Endodermal cell (in vitro differentiated cells): ENCODE data around the gene MUSK. TPM values are rescaled to one million over a fixed set of nuclear protein-coding genes. Genes with fewer than 3 reads are reported as not detected.

Source experiments
- DNase-seq: peaks from one replicate; pipeline ENCODE4 v3.0.0-alpha.2; 2017
- H3K27ac ChIP-seq: 2 replicates; pipeline ENCODE4 v1.5.1; 2013; ENCODE audit warnings: mild to moderate bottlenecking, low read depth, low read length, moderate library complexity
- H3K27me3 ChIP-seq: 2 replicates; pipeline ENCODE4 v1.6.1; 2013; ENCODE audit warnings: mild to moderate bottlenecking, low read length, moderate library complexity; ENCODE audit not compliant: insufficient read depth, control insufficient read depth, poor library complexity, severe bottlenecking
- H3K36me3 ChIP-seq: 2 replicates; pipeline ENCODE4 v1.7.0; 2013; ENCODE audit warnings: mild to moderate bottlenecking, low read length, moderate library complexity; ENCODE audit not compliant: control insufficient read depth, insufficient read depth
- H3K4me1 ChIP-seq: one replicate; pipeline ENCODE4 v1.7.0; 2013; ENCODE audit warnings: low read length; ENCODE audit not compliant: control insufficient read depth, insufficient read depth
- H3K4me3 ChIP-seq: 2 replicates; pipeline ENCODE4 v1.5.1; 2013; ENCODE audit warnings: mild to moderate bottlenecking, low read length, moderate library complexity
- H3K9ac ChIP-seq: 2 replicates; pipeline ENCODE4 v1.6.1; 2013; ENCODE audit warnings: mild to moderate bottlenecking, low read length, moderate library complexity; ENCODE audit not compliant: poor library complexity, severe bottlenecking; ENCODE audit errors: extremely low read depth
- H3K9me3 ChIP-seq: 2 replicates; pipeline ENCODE4 v1.6.1; 2013; ENCODE audit warnings: mild to moderate bottlenecking, low read length, moderate library complexity; ENCODE audit not compliant: control insufficient read depth
- H3K27ac Mint-ChIP-seq: 2 replicates; pipeline ENCODE4 v1.8.0; 2020; ENCODE audit warnings: mixed read lengths
- H3K27me3 Mint-ChIP-seq: 2 replicates; pipeline ENCODE4 v1.8.0; 2021; ENCODE audit warnings: mild to moderate bottlenecking, mixed read lengths; ENCODE audit not compliant: insufficient read depth
- H3K36me3 Mint-ChIP-seq: 2 replicates; pipeline ENCODE4 v1.8.0; 2020; ENCODE audit warnings: low read depth, mixed read lengths
- H3K4me1 Mint-ChIP-seq: 2 replicates; pipeline ENCODE4 v1.8.0; 2020; ENCODE audit warnings: mixed read lengths
- H3K4me3 Mint-ChIP-seq: 2 replicates; pipeline ENCODE4 v1.8.0; 2020; ENCODE audit warnings: mild to moderate bottlenecking, moderate library complexity, mixed read lengths
- H3K9me3 Mint-ChIP-seq: 2 replicates; pipeline ENCODE4 v1.8.0; 2020; ENCODE audit warnings: mild to moderate bottlenecking, mixed read lengths
- WGBS, 2 experiments: methylation state at CpG; one replicate each; pipeline versions ENCODE4 v1.1.5 to v1.1.7; 2013; ENCODE audit warnings: missing lambda C conversion rate in 2 of 2, mixed read lengths in 1 of 2; ENCODE audit not compliant: insufficient coverage in 1 of 2, insufficient read length in 1 of 2; 5-methylcytosine and 5-hydroxymethylcytosine counted together
- total RNA-seq, 2 donors: library from RNA; stranded (reverse); fragmentation: NEBNext Ultra II Directional in 1 of 2; extraction: Animal tissue kit (Norgen Biotek cat#: 25700) in 1 of 2; gene quantifications; 2 replicates in 1 of 2; 3 replicates in 1 of 2; pipeline ENCODE4 v1.2.1, GENCODE V29; 2021
- TF ChIP-seq, protein P1 (sequence below): fragments of 200-600 bp; sonication (generic); conservative IDR thresholded peaks from 2 replicates; pipeline ENCODE4 v1.5.0; 2021; ENCODE audit warnings: antibody characterized with exemption, mild to moderate bottlenecking

MUSK gene
- total RNA-seq, 2 donors from 2014 or later = not detected

DNA sequence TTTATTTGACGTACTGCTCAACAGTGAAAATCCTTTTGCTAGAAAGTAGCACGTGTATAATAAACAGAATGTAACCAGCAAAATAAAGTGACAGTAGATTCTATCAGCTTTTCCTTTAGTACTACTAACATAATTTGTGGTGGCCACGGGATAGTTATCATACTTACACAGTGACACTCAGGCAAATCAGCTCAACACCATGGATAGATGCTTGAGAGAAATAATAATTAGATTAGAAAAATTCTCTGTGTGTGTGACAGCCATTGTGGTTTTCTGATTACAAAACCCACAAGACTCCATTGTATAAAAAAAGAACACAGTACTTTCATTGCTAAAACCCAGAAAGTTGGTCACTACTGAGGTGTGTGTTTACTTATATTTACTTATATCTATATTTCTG, 101.1 kb downstream of the MUSK start:
- H3K9me3 Mint-ChIP-seq = no peaks in the 10 kb centered on the region
- Histone ChIP-seq H3K9ac (no peak overlapping the region), H3K4me3 (no peak overlapping the region), H3K36me3 (no peaks in the 10 kb centered on the region), H3K4me1 (no peaks in the 10 kb centered on the region), H3K9me3 (no peaks in the 10 kb centered on the region), H3K27ac (no peak overlapping the region), H3K27me3 (no peaks in the 10 kb centered on the region)
- no peak overlapping the region for H3K4me3 Mint-ChIP-seq
- no peak for DNase-seq
- TF ChIP-seq, protein P1, sequence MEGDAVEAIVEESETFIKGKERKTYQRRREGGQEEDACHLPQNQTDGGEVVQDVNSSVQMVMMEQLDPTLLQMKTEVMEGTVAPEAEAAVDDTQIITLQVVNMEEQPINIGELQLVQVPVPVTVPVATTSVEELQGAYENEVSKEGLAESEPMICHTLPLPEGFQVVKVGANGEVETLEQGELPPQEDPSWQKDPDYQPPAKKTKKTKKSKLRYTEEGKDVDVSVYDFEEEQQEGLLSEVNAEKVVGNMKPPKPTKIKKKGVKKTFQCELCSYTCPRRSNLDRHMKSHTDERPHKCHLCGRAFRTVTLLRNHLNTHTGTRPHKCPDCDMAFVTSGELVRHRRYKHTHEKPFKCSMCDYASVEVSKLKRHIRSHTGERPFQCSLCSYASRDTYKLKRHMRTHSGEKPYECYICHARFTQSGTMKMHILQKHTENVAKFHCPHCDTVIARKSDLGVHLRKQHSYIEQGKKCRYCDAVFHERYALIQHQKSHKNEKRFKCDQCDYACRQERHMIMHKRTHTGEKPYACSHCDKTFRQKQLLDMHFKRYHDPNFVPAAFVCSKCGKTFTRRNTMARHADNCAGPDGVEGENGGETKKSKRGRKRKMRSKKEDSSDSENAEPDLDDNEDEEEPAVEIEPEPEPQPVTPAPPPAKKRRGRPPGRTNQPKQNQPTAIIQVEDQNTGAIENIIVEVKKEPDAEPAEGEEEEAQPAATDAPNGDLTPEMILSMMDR = no peak
- no peaks in the 10 kb centered on the region for H3K4me1 Mint-ChIP-seq
- no peak overlapping the region for H3K27ac Mint-ChIP-seq
- no peaks in the 10 kb centered on the region for H3K36me3 Mint-ChIP-seq
- WGBS, 2 experiments = 93 to 100% methylated on average over 1 to 2 of the region's 3 CpGs
- no peaks in the 10 kb centered on the region for H3K27me3 Mint-ChIP-seq

GRCh38 chr9:110775724-110776123, 107.1 kb downstream of the MUSK start:
- H3K9me3 ChIP-seq = no peaks in the 10 kb centered on the region
- Mint-ChIP-seq H3K4me1 (peaks cover 16% of the 10 kb centered on the region), H3K9me3 (no peaks in the 10 kb centered on the region), H3K27ac (no peak overlapping the region), H3K27me3 (no peaks in the 10 kb centered on the region), H3K4me3 (no peak overlapping the region), H3K36me3 (no peaks in the 10 kb centered on the region)
- H3K36me3 ChIP-seq = no peaks in the 10 kb centered on the region
- H3K9ac ChIP-seq = no peak overlapping the region
- H3K4me3 ChIP-seq = no peak overlapping the region
- no peaks in the 10 kb centered on the region for H3K27me3 ChIP-seq
- DNase-seq = no peak
- TF ChIP-seq, protein P1 = no peak
- no peaks in the 10 kb centered on the region for H3K4me1 ChIP-seq
- 92 to 100% methylated on average over 3 to 5 of the region's 5 CpGs for WGBS, 2 experiments
- no peak overlapping the region for H3K27ac ChIP-seq

DNA sequence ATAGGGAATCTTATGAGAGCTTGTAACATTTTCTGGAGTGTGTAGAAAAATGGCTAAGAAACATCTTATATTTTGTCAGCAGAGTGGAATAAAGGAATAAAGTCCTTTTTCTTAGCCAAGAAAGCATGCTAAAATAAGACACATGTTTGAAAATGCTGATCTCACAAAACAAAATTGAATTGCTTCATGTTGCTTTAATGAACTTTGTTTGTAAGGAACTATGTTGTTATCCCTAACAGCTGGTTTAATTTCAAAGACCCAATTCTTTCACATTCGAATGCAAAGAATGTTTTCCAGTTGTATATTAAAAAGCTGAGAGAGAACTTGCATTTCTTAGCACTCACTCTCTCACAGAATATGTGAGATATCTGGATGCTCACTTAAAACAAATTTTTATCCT, 107.6 kb downstream of the MUSK start:
- H3K9me3 ChIP-seq = no peaks in the 10 kb centered on the region
- Mint-ChIP-seq H3K9me3 (no peaks in the 10 kb centered on the region), H3K36me3 (no peaks in the 10 kb centered on the region), H3K27me3 (no peaks in the 10 kb centered on the region), H3K4me1 (peaks cover 16% of the 10 kb centered on the region), H3K4me3 (no peak overlapping the region), H3K27ac (no peak overlapping the region)
- no peaks in the 10 kb centered on the region for H3K27me3 ChIP-seq
- H3K9ac ChIP-seq = no peak overlapping the region
- DNase-seq = no peak
- WGBS, 2 experiments = 86% methylated on average over 1 of the region's 1 CpG; no CpG with 5 or more reads in 1 of the 2 experiments
- H3K36me3 ChIP-seq = no peaks in the 10 kb centered on the region
- no peak overlapping the region for H3K27ac ChIP-seq
- TF ChIP-seq, protein P1 = no peak
- no peak overlapping the region for H3K4me3 ChIP-seq
- H3K4me1 ChIP-seq = no peaks in the 10 kb centered on the region
